NT2/D1 (cell line): ENCODE measurements around the gene FSD1.

ENCODE experiments used
- SUZ12 ChIP-seq: IDR thresholded peaks from 2 replicates; pipeline ENCODE4 v1.6.1; 2011; ENCODE audit not compliant: insufficient read length, insufficient read depth; ENCODE audit errors: extremely low read depth
- YY1 ChIP-seq: IDR thresholded peaks from 2 replicates; pipeline ENCODE4 v1.6.1; 2011; ENCODE audit not compliant: insufficient read length, insufficient read depth

GRCh38 chr19:4305257-4305612 lies 837 bp downstream of the FSD1 start:
- TF ChIP-seq SUZ12 (no peak), YY1 (no peak)
